HTR-8/SVneo (cell line): ENCODE measurements around the gene DAPK2.
"Not testable (repeated sequence)": the region's sequence is repeated elsewhere in the genome, so short reads cannot be mapped to it uniquely, and the experiment has no call there.

Experiments
- DNase-seq: peaks from one replicate; pipeline ENCODE4 v3.0.0; 2011; ENCODE audit warnings: low spot score, mixed read lengths; ENCODE audit not compliant: insufficient read length
- FAIRE-seq: peaks from 2 replicates; lab custom pipeline; 2011; peaks lifted over from hg19 to GRCh38; lab: Jason Lieb, UNC

The DAPK2 gene

GRCh38 chr15:63979262-63979793 is 67.0 kb downstream of the DAPK2 start:
- no peak for FAIRE-seq
- no peak for DNase-seq

- no peak for FAIRE-seq
Measured at GRCh38 chr15:63978511-63979261, 67.6 kb downstream of the DAPK2 start.

DNA sequence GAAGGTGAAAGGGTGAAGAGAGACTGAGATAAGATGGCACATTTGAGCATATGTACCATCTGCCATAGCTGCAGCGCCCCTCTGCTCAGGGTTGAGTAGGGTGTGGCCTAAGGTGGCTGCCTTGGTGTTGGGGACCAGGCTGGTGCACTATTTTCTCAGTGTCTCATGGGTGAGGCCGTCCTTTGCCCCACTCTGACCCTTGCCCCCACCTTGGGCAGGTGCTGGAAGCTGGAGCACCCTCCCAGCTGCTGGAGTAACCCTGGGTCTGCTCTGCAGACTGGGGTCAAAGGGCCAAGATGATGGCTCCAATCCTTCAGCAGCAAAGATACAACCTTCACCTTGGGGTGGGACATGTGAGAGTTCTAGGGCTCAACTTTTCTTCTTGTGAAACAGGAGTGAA is 69.2 kb downstream of the DAPK2 start:
- FAIRE-seq = no peak
- no peak for DNase-seq

More at GRCh38 chr15:63978511-63979261, 67.6 kb downstream of the DAPK2 start:
- no peak for DNase-seq

GRCh38 chr15:63974021-63974420 is 72.3 kb downstream of the DAPK2 start:
- FAIRE-seq (no peak), DNase-seq (no peak)

DNA sequence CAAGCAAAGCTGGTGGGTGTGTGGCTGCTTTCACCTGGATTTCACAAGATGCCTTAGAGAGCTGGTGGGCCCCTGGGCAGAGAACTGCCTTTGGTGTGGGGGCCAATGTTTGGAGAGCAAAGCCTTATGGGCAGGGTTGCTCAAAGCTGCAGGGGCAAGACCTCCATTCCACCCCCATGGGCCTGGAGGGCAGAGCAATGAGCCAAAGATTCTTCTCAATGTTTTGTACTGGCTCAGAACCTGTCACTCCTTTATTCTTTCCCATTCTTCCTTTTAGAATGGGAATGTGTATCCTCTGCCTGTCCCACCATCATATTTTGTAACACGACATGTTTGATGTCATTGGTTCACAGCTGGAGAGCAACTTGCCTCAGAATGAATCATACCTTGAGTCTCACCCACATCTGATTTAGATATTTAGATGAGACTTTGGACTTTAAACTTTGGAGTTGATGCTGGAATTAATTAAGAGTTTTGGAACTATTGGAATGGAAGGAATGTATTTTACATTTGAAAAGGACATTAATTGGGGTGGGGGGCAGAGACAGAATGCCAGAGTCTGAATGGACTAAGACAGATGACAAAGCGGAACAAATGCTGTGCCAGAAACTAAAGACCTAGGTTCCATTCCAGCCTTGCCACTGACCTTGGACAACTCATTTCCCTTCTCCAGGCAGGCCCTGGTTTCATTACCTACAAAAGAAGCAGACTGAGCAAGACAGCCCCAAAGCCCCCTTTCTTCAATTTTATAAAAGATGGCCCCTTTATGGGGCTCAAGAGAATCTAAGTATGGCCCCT is 72.9 kb downstream of the DAPK2 start:
- FAIRE-seq (no peak), DNase-seq (no peak)

DNA sequence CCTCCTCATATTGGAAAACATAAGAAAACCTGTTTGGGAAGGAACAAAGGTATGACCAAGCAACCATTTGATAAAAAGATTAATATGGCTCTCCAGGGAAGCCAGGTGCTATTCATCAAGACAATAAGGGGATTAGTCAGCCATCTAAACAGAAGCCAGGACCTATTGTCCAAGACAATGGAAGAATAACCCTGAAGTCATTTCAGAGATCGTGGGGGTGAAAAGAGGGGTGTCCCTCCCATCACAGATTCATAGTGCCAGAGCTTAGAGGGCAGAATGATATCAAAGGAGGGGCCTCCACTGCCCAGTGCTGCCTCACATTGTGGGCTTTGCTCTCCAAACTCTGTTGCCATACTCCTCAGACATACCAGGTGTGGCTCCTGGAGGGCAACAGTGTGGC is 73.5 kb downstream of the DAPK2 start:
- no peak for FAIRE-seq
- DNase-seq = no peak

GRCh38 chr15:63971904-63972303 is 74.4 kb downstream of the DAPK2 start:
- FAIRE-seq (no peak), DNase-seq (no peak)

- DNase-seq (no peak), FAIRE-seq (no peak)
Measured at GRCh38 chr15:63971427-63971805, 74.9 kb downstream of the DAPK2 start.

DNA sequence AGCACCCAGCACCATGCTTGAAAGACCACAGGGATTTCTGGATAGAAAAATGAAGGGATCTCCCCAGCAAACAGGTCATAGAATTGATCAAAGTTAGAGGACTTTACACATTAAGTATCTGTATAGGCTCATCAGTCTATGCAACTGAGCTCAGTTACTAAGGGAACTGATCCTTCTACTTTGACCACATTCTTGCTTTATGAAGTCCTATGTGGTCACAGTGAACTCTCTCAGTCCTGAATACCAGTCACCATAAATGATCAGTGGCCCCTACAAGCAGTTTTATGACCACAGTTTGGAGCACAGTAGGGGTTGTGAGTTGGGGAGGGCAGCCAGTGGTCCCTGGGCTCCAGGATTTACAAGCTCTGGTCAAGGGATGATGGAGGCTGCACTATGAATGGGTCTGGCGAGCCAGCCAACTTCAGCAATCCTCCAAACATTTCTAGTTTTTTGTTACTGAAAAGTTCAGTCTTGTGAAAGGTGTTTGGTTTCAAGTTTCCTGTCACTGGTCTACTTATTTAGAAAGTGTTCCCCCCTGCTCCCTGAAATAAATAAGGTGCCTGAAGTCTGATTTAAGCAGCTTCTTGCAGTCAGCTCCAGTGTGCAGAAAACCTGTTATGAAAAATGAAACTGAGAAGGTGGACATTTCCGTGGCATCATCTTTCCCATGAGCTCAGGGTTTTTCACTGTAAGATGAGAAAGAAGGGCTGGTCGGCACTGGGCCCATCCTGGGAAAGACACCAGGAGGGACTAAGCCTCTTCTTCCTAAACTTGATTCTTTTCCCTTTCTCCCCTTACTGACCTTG is 75.5 kb downstream of the DAPK2 start:
- no peak for DNase-seq
- FAIRE-seq = no peak

GRCh38 chr15:63969652-63970421 is 76.4 kb downstream of the DAPK2 start:
- DNase-seq = no peak
- no peak for FAIRE-seq

GRCh38 chr15:63968700-63969099 is 77.6 kb downstream of the DAPK2 start:
- DNase-seq (no peak), FAIRE-seq (no peak)

GRCh38 chr15:63968122-63968524 is 78.2 kb downstream of the DAPK2 start:
- FAIRE-seq (no peak), DNase-seq (no peak)

GRCh38 chr15:63967616-63968015 is 78.7 kb downstream of the DAPK2 start:
- DNase-seq (no peak), FAIRE-seq (no peak)

GRCh38 chr15:63962947-63963721 is 83.2 kb downstream of the DAPK2 start:
- DNase-seq, FAIRE-seq: not testable (repeated sequence)

DNA sequence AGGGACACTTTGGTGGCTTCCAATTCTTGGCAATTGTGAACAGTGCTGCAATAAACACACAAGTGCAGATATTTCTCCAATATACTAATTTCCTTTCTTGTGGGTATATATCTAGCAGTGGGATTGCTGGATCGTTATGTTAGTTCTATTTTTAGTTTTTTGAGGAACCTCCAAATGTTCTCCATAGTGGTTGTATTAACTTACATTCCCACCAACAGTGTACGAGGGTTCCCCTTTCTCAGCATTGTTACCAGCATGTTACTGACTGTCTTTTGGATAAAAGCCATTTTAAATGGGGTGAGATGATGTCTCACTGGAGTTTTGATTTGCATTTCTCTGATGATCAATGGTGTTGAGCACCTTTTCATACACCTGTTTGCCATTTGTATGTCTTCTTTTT is 92.8 kb downstream of the DAPK2 start:
- DNase-seq (no peak), FAIRE-seq (no peak)

- FAIRE-seq = no peak
- no peak for DNase-seq
Measured at GRCh38 chr15:63950911-63951481, 95.3 kb downstream of the DAPK2 start.

GRCh38 chr15:63948971-63949370 is 97.3 kb downstream of the DAPK2 start:
- FAIRE-seq (no peak), DNase-seq (no peak)

DNA sequence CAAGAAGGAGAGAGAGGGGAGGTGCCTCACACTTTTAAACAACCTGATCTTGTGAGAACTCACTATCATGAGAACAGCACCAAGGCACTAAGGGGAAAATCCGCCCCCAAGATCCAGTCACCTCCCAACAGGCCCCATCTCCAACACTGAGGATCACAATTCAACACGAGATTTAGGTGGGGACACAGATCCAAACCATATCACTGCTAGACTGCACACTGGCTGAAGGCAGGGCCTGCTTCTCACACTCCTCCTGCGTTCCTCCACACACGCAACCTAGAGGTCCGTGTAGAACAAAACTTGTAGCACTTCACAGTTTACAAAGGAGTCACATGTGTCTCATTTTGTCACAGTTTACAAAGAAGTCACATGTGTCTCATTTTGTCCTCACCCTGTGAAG is 97.8 kb downstream of the DAPK2 start:
- no peak for DNase-seq
- no peak for FAIRE-seq

GRCh38 chr15:63947228-63947627 is 99.1 kb downstream of the DAPK2 start:
- DNase-seq (no peak), FAIRE-seq (no peak)
